ENCODE data around the gene GGN. TPM values are rescaled to one million over a fixed set of nuclear protein-coding genes. Genes with fewer than 3 reads are reported as not detected.

GGN gene
- total RNA-seq, 2 experiments from 2014 or later, result 0.17 to 0.19 TPM

- no peak for TF ChIP-seq CTCF (IDR thresholded peaks at IDR 0.05)
- H3K36me3 ChIP-seq (ENCODE audit: insufficient read depth, low read length), result no peaks in the 10 kb centered on the region
- H3K4me3 ChIP-seq (ENCODE audit: low read length), result no peak within 1 kb of the TSS
- intact Hi-C loops (cut with DNase I, micrococcal nuclease), result no loop called here
- H3K9me3 Mint-ChIP-seq, result no peaks in the 10 kb centered on the region
- peaks cover 17% of the 10 kb centered on the region for H3K4me1 ChIP-seq (ENCODE audit: insufficient read depth, low read length)
- CTCF ChIA-PET, result no interaction called here
- no peak within 1 kb of the TSS for H3K4me3 Mint-ChIP-seq
- H3K27ac Mint-ChIP-seq, result no peak within 1 kb of the TSS
- H3K4me1 Mint-ChIP-seq (ENCODE audit: low read depth), result peaks cover 14% of the 10 kb centered on the region
- DNase-seq (peak in 9 of 14 experiments; percentile 17 to 64 (median 43)), ATAC-seq (ENCODE audit: poor library complexity) (peak; percentile 75)
- POLR2A ChIA-PET, result no interaction called here
- no peak within 1 kb of the TSS for H3K27ac ChIP-seq (ENCODE audit: low read depth in 1 of 2, low read length in 2 of 2)
- peaks cover 14 to 21% of the 10 kb centered on the region in 2 experiments for H3K27me3 ChIP-seq (ENCODE audit: control insufficient read depth in 1 of 2, insufficient read depth in 2 of 2, low read length in 2 of 2)
- no peaks in the 10 kb centered on the region for H3K9me3 ChIP-seq (ENCODE audit: control insufficient read depth in 1 of 2, insufficient read depth in 1 of 2, low read length in 2 of 2)
- peaks cover 29% of the 10 kb centered on the region for H3K27me3 Mint-ChIP-seq
- no peaks in the 10 kb centered on the region for H3K36me3 Mint-ChIP-seq (ENCODE audit: low read depth)
Observed at GRCh38 chr19:38433268-38433733, 45.5 kb upstream of the GGN start, which contains the start of gene RYR1. Gene RYR1 (plus strand): TSS chr19:38433691. CDS start chr19:38433830, 139 bp downstream.

- no peaks in the 10 kb centered on the region for H3K36me3 Mint-ChIP-seq (ENCODE audit: low read depth)
- Histone ChIP-seq H3K36me3 (ENCODE audit: insufficient read depth, low read length) (no peaks in the 10 kb centered on the region), H3K4me3 (ENCODE audit: low read length) (no peak overlapping the region), H3K9me3 (ENCODE audit: control insufficient read depth in 1 of 2, insufficient read depth in 1 of 2, low read length in 2 of 2) (no peaks in the 10 kb centered on the region), H3K27me3 (ENCODE audit: control insufficient read depth in 1 of 2, insufficient read depth in 2 of 2, low read length in 2 of 2) (peaks cover 14 to 18% of the 10 kb centered on the region in 2 experiments), H3K4me1 (ENCODE audit: insufficient read depth, low read length) (peaks cover 35% of the 10 kb centered on the region), H3K27ac (ENCODE audit: low read depth in 1 of 2, low read length in 2 of 2) (no peak overlapping the region)
- H3K27ac Mint-ChIP-seq, result no peak overlapping the region
- ChIA-PET POLR2A (no interaction called here), CTCF (interaction anchor here (1.5 kb wide), 1 partner anchor 28 kb away, joined by 3 read pairs; the partner anchor contains the start of gene FAM98C)
- H3K9me3 Mint-ChIP-seq, result no peaks in the 10 kb centered on the region
- no peak for ATAC-seq (ENCODE audit: poor library complexity)
- intact Hi-C loops (cut with DNase I, micrococcal nuclease), result no loop called here
- H3K4me1 Mint-ChIP-seq (ENCODE audit: low read depth), result peaks cover 30% of the 10 kb centered on the region
- no peak for DNase-seq
- no peak overlapping the region for H3K4me3 Mint-ChIP-seq
- peaks cover 19% of the 10 kb centered on the region for H3K27me3 Mint-ChIP-seq
- no peak for TF ChIP-seq CTCF (IDR thresholded peaks at IDR 0.05)
Observed at GRCh38 chr19:38430931-38431330, 43.1 kb upstream of the GGN start.

GRCh38 chr19:38429811-38430156 is 42.0 kb upstream of the GGN start:
- intact Hi-C loops (cut with DNase I, micrococcal nuclease), result no loop called here
- H3K4me3 ChIP-seq (ENCODE audit: low read length), result no peak overlapping the region
- H3K27me3 Mint-ChIP-seq, result peaks cover 15% of the 10 kb centered on the region
- POLR2A ChIA-PET, result no interaction called here
- no peaks in the 10 kb centered on the region for H3K9me3 Mint-ChIP-seq
- no peaks in the 10 kb centered on the region for H3K36me3 Mint-ChIP-seq (ENCODE audit: low read depth)
- peaks cover 30% of the 10 kb centered on the region for H3K4me1 Mint-ChIP-seq (ENCODE audit: low read depth)
- no peak overlapping the region for H3K4me3 Mint-ChIP-seq
- H3K4me1 ChIP-seq (ENCODE audit: insufficient read depth, low read length), result peaks cover 42% of the 10 kb centered on the region
- CTCF ChIA-PET, result no interaction called here
- no peaks in the 10 kb centered on the region for H3K9me3 ChIP-seq (ENCODE audit: control insufficient read depth in 1 of 2, insufficient read depth in 1 of 2, low read length in 2 of 2)
- H3K27ac ChIP-seq (ENCODE audit: low read depth in 1 of 2, low read length in 2 of 2), result no peak overlapping the region
- no peak overlapping the region for H3K27ac Mint-ChIP-seq
- H3K27me3 ChIP-seq (ENCODE audit: control insufficient read depth in 1 of 2, insufficient read depth in 2 of 2, low read length in 2 of 2), result peaks cover 9 to 12% of the 10 kb centered on the region in 2 experiments
- no peak for DNase-seq
- ATAC-seq (ENCODE audit: poor library complexity), result no peak
- TF ChIP-seq CTCF (IDR thresholded peaks at IDR 0.05), result no peak
- no peaks in the 10 kb centered on the region for H3K36me3 ChIP-seq (ENCODE audit: insufficient read depth, low read length)
